A673 (cell line): ENCODE results near the gene PTGES2. TPM values are rescaled to one million over a fixed set of nuclear protein-coding genes. Genes with fewer than 3 reads are reported as not detected.

Source experiments
- BruUV-seq: library from RNA; stranded (reverse); fragments of 400-500 nt; replicated peaks from 2 replicates; lab custom pipeline; 2021; lab: Mats Ljungman, UMichigan
- CTCF ChIA-PET: fragments of 300-600 bp; sonication (Branson Sonifier 250); formaldehyde crosslinking; loops from one replicate; lab custom pipeline; 2022; ENCODE audit warnings: antibody characterized with exemption; lab: Charles Lee
- POLR2A ChIA-PET: fragments of 300-600 bp; sonication (Branson Sonifier 250); formaldehyde crosslinking; loops from one replicate; lab custom pipeline; 2022; ENCODE audit warnings: antibody characterized with exemption; ENCODE audit not compliant: low non-redundant PET; lab: Charles Lee
- DNase-seq: peaks from one replicate; pipeline ENCODE4 v3.0.0-alpha.2; 2015; ENCODE audit warnings: low spot score
- H3K27ac ChIP-seq: fragments of 200-600 bp; sonication (generic); 2 replicates; pipeline ENCODE4 v1.5.1; 2016; ENCODE audit warnings: mixed run types, low read depth, mild to moderate bottlenecking, mixed read lengths, antibody characterized with exemption, low read length; ENCODE audit not compliant: poor library complexity, severe bottlenecking
- H3K27me3 ChIP-seq: fragments of 200-600 bp; sonication (generic); replicated peaks from 2 replicates; pipeline ENCODE4 v1.6.1; 2017; ENCODE audit warnings: mixed run types, low read depth, mild to moderate bottlenecking, mixed read lengths, antibody characterized with exemption, low read length; ENCODE audit not compliant: insufficient read depth, poor library complexity
- H3K36me3 ChIP-seq: fragments of 200-600 bp; sonication (generic); 2 replicates; pipeline ENCODE4 v1.6.1; 2016; ENCODE audit warnings: mixed run types, mild to moderate bottlenecking, mixed read lengths, antibody characterized with exemption, low read length; ENCODE audit not compliant: insufficient read depth, poor library complexity, severe bottlenecking
- H3K4me1 ChIP-seq: fragments of 200-600 bp; sonication (generic); 2 replicates; pipeline ENCODE4 v1.6.1; 2017; ENCODE audit warnings: mixed run types, mild to moderate bottlenecking, mixed read lengths, antibody characterized with exemption, low read length; ENCODE audit not compliant: insufficient read depth, poor library complexity, severe bottlenecking
- H3K4me3 ChIP-seq: fragments of 200-600 bp; sonication (generic); 2 replicates; pipeline ENCODE4 v1.5.1; 2016; ENCODE audit warnings: low read depth, mixed run types, mild to moderate bottlenecking, mixed read lengths, low read length; ENCODE audit not compliant: poor library complexity, severe bottlenecking
- H3K9me3 ChIP-seq: fragments of 200-600 bp; sonication (generic); 2 replicates; pipeline ENCODE4 v1.6.1; 2016; ENCODE audit warnings: mixed run types, low read depth, mild to moderate bottlenecking, mixed read lengths, antibody characterized with exemption, low read length; ENCODE audit not compliant: poor library complexity, severe bottlenecking
- CTCF ChIP-seq: fragments of 300-800, 200-600 bp; sonication (generic); conservative IDR thresholded peaks from 2 replicates; pipeline ENCODE4 v1.5.1; 2017; ENCODE audit warnings: low read depth, mild to moderate bottlenecking, antibody characterized with exemption, low read length, moderate library complexity, mixed read lengths
- EZH2 ChIP-seq: fragments of 200-600 bp; sonication (generic); IDR thresholded peaks from 2 replicates; pipeline ENCODE4 v1.6.1; 2017; ENCODE audit warnings: borderline replicate concordance, low read depth, mild to moderate bottlenecking, mixed read lengths, antibody characterized with exemption, low read length; ENCODE audit not compliant: poor library complexity, severe bottlenecking
- intact Hi-C: fragments of 100-400 bp; cut with micrococcal nuclease; formaldehyde crosslinking; loops from one replicate; pipeline ENCODE4 v1.10.0; 2022; ENCODE audit not compliant: unreplicated experiment
- total RNA-seq: library from RNA; stranded (reverse); gene quantifications from 2 replicates; pipeline ENCODE4 v1.2.3, GENCODE V29; 2021

Gene PTGES2
- total RNA-seq, 1 experiment from 2014 or later, result 122 TPM

- intact Hi-C loops, result no loop called here
- Histone ChIP-seq H3K4me1 (peaks cover 14% of the 10 kb centered on the region), H3K9me3 (no peaks in the 10 kb centered on the region), H3K36me3 (peaks cover 20% of the 10 kb centered on the region), H3K27me3 (no peaks in the 10 kb centered on the region), H3K4me3 (no peak overlapping the region), H3K27ac (no peak overlapping the region)
- no peak for DNase-seq
- POLR2A ChIA-PET, result no interaction called here
- no TSS peak for BruUV-seq
- TF ChIP-seq CTCF (no peak), EZH2 (no peak)
- CTCF ChIA-PET, result no interaction called here
Measured at GRCh38 chr9:128121466-128121810, 6.1 kb downstream of the PTGES2 start.

GRCh38 chr9:128120741-128121465, 6.6 kb downstream of the PTGES2 start:
- TF ChIP-seq EZH2 (no peak), CTCF (no peak)
- no TSS peak for BruUV-seq
- H3K9me3 ChIP-seq, result no peaks in the 10 kb centered on the region
- no peak overlapping the region for H3K4me3 ChIP-seq
- CTCF ChIA-PET, result no interaction called here
- peaks cover 9% of the 10 kb centered on the region for H3K4me1 ChIP-seq
- no peaks in the 10 kb centered on the region for H3K27me3 ChIP-seq
- no peak overlapping the region for H3K27ac ChIP-seq
- intact Hi-C loops, result no loop called here
- POLR2A ChIA-PET, result no interaction called here
- no peak for DNase-seq
- peaks cover 20% of the 10 kb centered on the region for H3K36me3 ChIP-seq

GRCh38 chr9:128120061-128120740, 7.3 kb downstream of the PTGES2 start:
- no peak for DNase-seq
- Histone ChIP-seq H3K9me3 (no peaks in the 10 kb centered on the region), H3K27me3 (no peaks in the 10 kb centered on the region), H3K4me3 (no peak overlapping the region), H3K27ac (no peak overlapping the region), H3K4me1 (peaks cover 6% of the 10 kb centered on the region), H3K36me3 (peaks cover 20% of the 10 kb centered on the region)
- CTCF ChIA-PET, result no interaction called here
- BruUV-seq, result no TSS peak
- POLR2A ChIA-PET, result no interaction called here
- intact Hi-C loops, result no loop called here
- TF ChIP-seq CTCF (no peak), EZH2 (no peak)
